ENCODE measurements around the gene GPR179.

Gene GPR179, protein sequence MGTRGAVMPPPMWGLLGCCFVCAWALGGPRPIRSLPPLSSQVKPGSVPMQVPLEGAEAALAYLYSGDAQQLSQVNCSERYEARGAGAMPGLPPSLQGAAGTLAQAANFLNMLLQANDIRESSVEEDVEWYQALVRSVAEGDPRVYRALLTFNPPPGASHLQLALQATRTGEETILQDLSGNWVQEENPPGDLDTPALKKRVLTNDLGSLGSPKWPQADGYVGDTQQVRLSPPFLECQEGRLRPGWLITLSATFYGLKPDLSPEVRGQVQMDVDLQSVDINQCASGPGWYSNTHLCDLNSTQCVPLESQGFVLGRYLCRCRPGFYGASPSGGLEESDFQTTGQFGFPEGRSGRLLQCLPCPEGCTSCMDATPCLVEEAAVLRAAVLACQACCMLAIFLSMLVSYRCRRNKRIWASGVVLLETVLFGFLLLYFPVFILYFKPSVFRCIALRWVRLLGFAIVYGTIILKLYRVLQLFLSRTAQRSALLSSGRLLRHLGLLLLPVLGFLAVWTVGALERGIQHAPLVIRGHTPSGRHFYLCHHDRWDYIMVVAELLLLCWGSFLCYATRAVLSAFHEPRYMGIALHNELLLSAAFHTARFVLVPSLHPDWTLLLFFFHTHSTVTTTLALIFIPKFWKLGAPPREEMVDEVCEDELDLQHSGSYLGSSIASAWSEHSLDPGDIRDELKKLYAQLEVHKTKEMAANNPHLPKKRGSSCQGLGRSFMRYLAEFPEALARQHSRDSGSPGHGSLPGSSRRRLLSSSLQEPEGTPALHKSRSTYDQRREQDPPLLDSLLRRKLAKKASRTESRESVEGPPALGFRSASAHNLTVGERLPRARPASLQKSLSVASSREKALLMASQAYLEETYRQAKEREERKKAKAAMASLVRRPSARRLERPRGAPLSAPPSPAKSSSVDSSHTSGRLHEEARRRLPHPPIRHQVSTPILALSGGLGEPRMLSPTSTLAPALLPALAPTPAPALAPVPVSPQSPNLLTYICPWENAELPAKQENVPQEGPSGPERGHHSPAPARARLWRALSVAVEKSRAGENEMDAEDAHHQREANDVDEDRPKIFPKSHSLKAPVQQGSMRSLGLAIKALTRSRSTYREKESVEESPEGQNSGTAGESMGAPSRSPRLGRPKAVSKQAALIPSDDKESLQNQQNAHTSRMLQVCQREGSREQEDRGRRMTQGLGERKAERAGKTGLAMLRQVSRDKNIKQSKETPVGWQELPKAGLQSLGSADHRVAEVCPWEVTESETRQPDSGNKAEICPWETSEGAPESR (N-terminal part only)

DNA sequence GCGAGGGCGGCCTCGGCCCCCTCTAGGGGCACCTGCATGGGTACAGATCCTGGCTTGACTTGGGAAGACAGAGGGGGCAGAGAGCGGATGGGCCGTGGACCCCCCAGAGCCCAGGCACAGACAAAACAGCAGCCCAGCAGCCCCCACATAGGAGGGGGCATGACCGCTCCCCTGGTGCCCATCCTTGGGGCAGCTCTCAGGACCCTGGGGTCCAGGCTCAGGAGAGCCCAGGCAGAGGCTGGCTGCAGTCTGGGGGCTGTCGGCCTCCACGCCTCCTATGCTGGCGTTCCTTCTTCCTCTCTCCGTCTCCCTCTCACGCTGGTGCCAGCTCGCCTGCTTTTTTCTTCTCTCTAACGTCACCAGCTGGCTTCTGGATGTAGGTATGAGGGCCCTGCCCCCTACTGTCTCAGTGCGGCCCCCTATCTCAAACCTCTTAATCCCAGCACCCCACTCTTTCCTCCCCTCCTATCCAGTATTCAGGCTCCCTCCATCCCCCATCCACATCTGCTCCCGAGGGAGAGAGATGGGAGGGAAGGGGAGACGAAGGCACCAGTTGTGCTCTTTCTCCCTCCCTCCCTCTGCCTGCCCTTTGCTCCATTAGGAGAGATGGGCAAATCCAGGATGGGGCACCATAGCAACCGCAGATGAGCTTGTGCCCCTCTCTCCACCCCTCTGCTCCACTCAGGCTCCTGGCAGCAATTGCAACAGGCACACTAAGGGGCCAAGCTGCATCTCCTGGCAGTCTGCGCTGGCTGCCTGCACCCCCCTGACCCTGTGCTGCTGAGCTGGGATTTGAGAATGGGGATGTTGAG is at the start of gene GPR179:
TSS of gene GPR179 (minus strand) at position 349 of the 812 bp plus-strand sequence. CDS start at position 182, 167 bp downstream.
- peaks cover 5% of the 10 kb centered on the region for H3K27me3 ChIP-seq
- H3K9me3 ChIP-seq = no peaks in the 10 kb centered on the region
- no peak within 1 kb of the TSS for H3K27ac ChIP-seq
- H3K36me3 ChIP-seq = no peaks in the 10 kb centered on the region
- H3K4me1 ChIP-seq (ENCODE audit: control insufficient read depth in 1 of 2, insufficient read depth in 1 of 2, low read depth in 1 of 2, low read length in 1 of 2) = no peaks in the 10 kb centered on the region
- TF ChIP-seq, protein P1, sequence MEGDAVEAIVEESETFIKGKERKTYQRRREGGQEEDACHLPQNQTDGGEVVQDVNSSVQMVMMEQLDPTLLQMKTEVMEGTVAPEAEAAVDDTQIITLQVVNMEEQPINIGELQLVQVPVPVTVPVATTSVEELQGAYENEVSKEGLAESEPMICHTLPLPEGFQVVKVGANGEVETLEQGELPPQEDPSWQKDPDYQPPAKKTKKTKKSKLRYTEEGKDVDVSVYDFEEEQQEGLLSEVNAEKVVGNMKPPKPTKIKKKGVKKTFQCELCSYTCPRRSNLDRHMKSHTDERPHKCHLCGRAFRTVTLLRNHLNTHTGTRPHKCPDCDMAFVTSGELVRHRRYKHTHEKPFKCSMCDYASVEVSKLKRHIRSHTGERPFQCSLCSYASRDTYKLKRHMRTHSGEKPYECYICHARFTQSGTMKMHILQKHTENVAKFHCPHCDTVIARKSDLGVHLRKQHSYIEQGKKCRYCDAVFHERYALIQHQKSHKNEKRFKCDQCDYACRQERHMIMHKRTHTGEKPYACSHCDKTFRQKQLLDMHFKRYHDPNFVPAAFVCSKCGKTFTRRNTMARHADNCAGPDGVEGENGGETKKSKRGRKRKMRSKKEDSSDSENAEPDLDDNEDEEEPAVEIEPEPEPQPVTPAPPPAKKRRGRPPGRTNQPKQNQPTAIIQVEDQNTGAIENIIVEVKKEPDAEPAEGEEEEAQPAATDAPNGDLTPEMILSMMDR (IDR thresholded peaks at IDR 0.05) = no peak
- no peak within 1 kb of the TSS for H3K4me3 ChIP-seq (ENCODE audit: low read depth in 1 of 2, low read length in 1 of 2)

DNA sequence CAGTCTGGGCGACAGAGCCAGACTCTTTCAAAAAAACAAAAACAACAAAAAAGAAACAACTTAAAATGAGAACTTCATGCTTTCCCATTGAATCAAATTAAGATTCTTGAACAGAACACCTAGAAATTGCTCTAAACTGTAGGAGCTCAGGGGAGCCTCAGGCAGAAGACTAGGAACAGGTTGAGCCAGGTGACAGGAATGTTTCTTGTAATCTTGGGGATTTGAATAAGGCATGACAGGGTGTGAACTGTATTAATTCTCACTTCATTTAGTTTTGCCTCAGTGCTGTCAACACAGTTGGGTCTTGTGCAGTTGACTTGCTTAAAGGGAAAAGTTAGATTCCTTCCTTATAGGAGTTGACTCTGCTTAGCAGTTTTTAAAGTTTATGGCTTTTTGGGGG is 35.7 kb upstream of the GPR179 start:
- Histone ChIP-seq H3K27ac (no peak overlapping the region), H3K9me3 (no peaks in the 10 kb centered on the region), H3K36me3 (peaks cover 11% of the 10 kb centered on the region), H3K4me1 (ENCODE audit: control insufficient read depth in 1 of 2, insufficient read depth in 1 of 2, low read depth in 1 of 2, low read length in 1 of 2) (no peaks in the 10 kb centered on the region), H3K4me3 (ENCODE audit: low read depth in 1 of 2, low read length in 1 of 2) (no peak overlapping the region), H3K27me3 (no peaks in the 10 kb centered on the region)
- TF ChIP-seq, protein P1 (IDR thresholded peaks at IDR 0.05) = no peak

DNA sequence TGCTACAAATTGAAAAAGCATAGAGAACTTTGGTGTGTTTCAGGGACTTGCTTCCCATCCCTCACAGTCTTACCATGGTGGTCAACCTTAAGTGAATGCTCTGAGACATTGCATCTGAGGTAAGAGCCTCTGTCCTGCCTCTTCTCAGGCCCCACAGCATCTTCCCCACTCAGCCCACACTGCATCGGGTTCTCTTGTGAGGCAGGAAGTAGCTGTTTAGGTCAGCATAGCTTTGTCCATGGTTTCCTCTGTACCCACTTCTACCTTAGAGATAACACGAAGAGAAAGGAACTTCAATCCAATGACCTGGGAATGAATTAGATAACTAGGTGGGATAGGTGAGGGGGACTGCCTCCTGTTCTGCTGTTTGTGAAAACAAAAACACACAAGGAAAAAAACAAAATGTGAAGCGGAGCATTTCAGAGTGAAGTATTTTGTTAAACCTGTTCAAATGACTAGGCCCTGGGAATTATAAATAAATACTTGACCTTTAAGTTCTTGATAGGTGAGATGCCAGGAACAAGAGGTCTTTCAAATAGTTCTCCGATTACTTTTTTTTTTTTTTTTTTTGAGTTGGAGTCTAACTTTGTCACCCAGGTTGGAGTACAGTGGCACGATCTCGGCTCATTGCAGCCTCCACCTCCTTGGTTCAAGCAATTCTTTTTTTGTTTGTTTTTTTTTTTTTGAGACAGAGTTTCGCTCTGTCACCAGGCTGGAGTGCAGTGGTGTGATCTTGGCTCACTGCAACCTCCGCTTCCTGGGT is 25.5 kb upstream of the GPR179 start:
- no peaks in the 10 kb centered on the region for H3K4me1 ChIP-seq (ENCODE audit: control insufficient read depth in 1 of 2, insufficient read depth in 1 of 2, low read depth in 1 of 2, low read length in 1 of 2)
- H3K9me3 ChIP-seq = no peaks in the 10 kb centered on the region
- H3K27me3 ChIP-seq = no peaks in the 10 kb centered on the region
- H3K36me3 ChIP-seq = peaks cover 22% of the 10 kb centered on the region
- no peak overlapping the region for H3K4me3 ChIP-seq (ENCODE audit: low read depth in 1 of 2, low read length in 1 of 2)
- TF ChIP-seq, protein P1 (IDR thresholded peaks at IDR 0.05) = no peak
- no peak overlapping the region for H3K27ac ChIP-seq

DNA sequence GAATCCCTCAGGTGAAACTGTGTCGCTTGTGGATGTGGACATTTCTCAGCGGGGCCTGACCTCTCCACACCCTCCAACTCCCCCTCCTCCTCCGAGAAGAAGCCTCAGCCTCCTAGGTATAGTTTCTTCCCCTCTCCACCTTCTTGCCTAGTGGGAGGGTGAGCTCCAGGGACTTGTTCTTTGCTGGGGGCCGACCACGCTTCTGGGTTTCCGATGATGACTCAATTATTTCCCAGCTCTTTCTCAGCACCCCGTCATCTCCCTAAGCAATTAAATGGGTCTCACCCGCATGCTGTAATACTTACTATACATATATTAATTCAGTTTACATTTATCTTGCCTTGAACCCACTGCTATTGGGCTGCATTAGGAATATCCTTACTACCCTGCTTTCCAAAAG is 21.0 kb upstream of the GPR179 start:
- Histone ChIP-seq H3K27ac (no peak overlapping the region), H3K36me3 (peaks cover 17% of the 10 kb centered on the region), H3K9me3 (no peaks in the 10 kb centered on the region), H3K4me1 (ENCODE audit: control insufficient read depth in 1 of 2, insufficient read depth in 1 of 2, low read depth in 1 of 2, low read length in 1 of 2) (no peaks in the 10 kb centered on the region), H3K4me3 (ENCODE audit: low read depth in 1 of 2, low read length in 1 of 2) (no peak overlapping the region), H3K27me3 (no peaks in the 10 kb centered on the region)
- TF ChIP-seq, protein P1 (IDR thresholded peaks at IDR 0.05) = no peak

All from neutrophil (primary cell).